ENCODE results near the gene GRAMD4. TPM values are rescaled to one million over a fixed set of nuclear protein-coding genes. Genes with fewer than 3 reads are reported as not detected.

Gene GRAMD4
- total RNA-seq, 1 donor from 2014 or later = 45.6 TPM

GRCh38 chr22:46674367-46674781 is 54.2 kb downstream of the GRAMD4 start:
- intact Hi-C loops (cut with micrococcal nuclease) = loop anchor here (1.0 to 5.0 kb wide), 6 partner anchors 10 to 111 kb away; partner anchors contain the start of genes CERK and TBC1D22A
- peak; percentile 73 for DNase-seq
- CTCF ChIA-PET = interaction anchor here (1.3 kb wide), 1 partner anchor 111 kb away, joined by 6 read pairs; no protein-coding TSS in a partner anchor

GRCh38 chr22:46674906-46675305 is 54.7 kb downstream of the GRAMD4 start:
- Mint-ChIP-seq H3K9me3 (no peaks in the 10 kb centered on the region), H3K27ac (no peak overlapping the region), H3K4me3 (no peak overlapping the region), H3K36me3 (ENCODE audit: low read depth) (peaks cover 22% of the 10 kb centered on the region), H3K27me3 (no peaks in the 10 kb centered on the region), H3K4me1 (peaks cover 34% of the 10 kb centered on the region)
- intact Hi-C loops (cut with micrococcal nuclease) = loop anchor here (1.0 to 5.0 kb wide), 6 partner anchors 9 to 112 kb away; partner anchors contain the start of genes CERK and TBC1D22A
- ChIA-PET POLR2A (no interaction called here), CTCF (no interaction called here)
- ATAC-seq (ENCODE audit: low read depth) (no peak), DNase-seq (no peak)
- no peak for TF ChIP-seq CTCF (IDR thresholded peaks at IDR 0.05)

More at GRCh38 chr22:46674367-46674781, 54.2 kb downstream of the GRAMD4 start:
- ATAC-seq (ENCODE audit: low read depth) = peak; percentile 81
- peak overlapping the region; percentile 77 for H3K27ac Mint-ChIP-seq
- H3K4me1 Mint-ChIP-seq = peaks cover 34% of the 10 kb centered on the region
- no peaks in the 10 kb centered on the region for H3K9me3 Mint-ChIP-seq
- H3K27me3 Mint-ChIP-seq = no peaks in the 10 kb centered on the region
- no peak for TF ChIP-seq CTCF (IDR thresholded peaks at IDR 0.05)
- H3K36me3 Mint-ChIP-seq (ENCODE audit: low read depth) = peaks cover 25% of the 10 kb centered on the region
- H3K4me3 Mint-ChIP-seq = peak overlapping the region; percentile 76
- POLR2A ChIA-PET = interaction anchor here (0.6 to 1.1 kb wide), 2 partner anchors 10 to 30 kb away, joined by 5 to 8 read pairs; no protein-coding TSS in a partner anchor

DNA sequence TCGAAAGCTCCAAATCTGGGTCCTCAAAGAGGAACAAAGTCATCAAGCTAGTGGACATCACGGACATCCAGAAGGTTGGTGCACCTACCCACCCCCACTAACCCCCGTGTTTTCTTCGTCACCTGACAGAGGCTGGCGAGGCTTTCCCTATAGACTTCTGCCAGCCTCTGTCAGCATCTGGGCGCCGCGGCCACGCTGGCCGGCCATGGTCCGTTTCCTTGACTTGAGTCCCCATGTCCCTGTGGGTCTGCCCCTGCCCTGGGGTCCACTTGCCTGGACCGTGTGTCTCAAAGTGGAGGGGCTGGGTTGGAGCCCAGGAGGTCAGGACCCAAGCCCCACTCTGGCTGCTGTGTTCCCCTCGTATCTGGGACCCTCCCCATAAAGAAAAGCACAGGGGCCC is 55.3 kb downstream of the GRAMD4 start:
- intact Hi-C loops (cut with micrococcal nuclease) = loop anchor here (2.0 kb wide), 2 partner anchors 63 to 87 kb away; partner anchors contain the start of genes CERK and TBC1D22A
- no peak for TF ChIP-seq CTCF (IDR thresholded peaks at IDR 0.05)
- ATAC-seq (ENCODE audit: low read depth) (no peak), DNase-seq (no peak)
- Mint-ChIP-seq H3K27ac (no peak overlapping the region), H3K9me3 (no peaks in the 10 kb centered on the region), H3K27me3 (no peaks in the 10 kb centered on the region), H3K36me3 (ENCODE audit: low read depth) (peaks cover 20% of the 10 kb centered on the region), H3K4me3 (no peak overlapping the region), H3K4me1 (peaks cover 34% of the 10 kb centered on the region)
- POLR2A ChIA-PET = interaction anchor here (0.6 to 1.0 kb wide), 2 partner anchors 51 to 88 kb away, joined by 3 read pairs; no protein-coding TSS in a partner anchor
- CTCF ChIA-PET = no interaction called here

GRCh38 chr22:46675938-46676337 is 55.8 kb downstream of the GRAMD4 start:
- H3K27ac Mint-ChIP-seq = no peak overlapping the region
- H3K27me3 Mint-ChIP-seq = no peaks in the 10 kb centered on the region
- H3K36me3 Mint-ChIP-seq (ENCODE audit: low read depth) = peaks cover 20% of the 10 kb centered on the region
- ATAC-seq (ENCODE audit: low read depth) = no peak
- POLR2A ChIA-PET = interaction anchor here (0.6 to 1.0 kb wide), 2 partner anchors 52 to 89 kb away, joined by 3 read pairs; no protein-coding TSS in a partner anchor
- no peak for DNase-seq
- intact Hi-C loops (cut with micrococcal nuclease) = loop anchor here (2.0 kb wide), 2 partner anchors 63 to 87 kb away; partner anchors contain the start of genes CERK and TBC1D22A
- no peak overlapping the region for H3K4me3 Mint-ChIP-seq
- CTCF ChIA-PET = no interaction called here
- peaks cover 34% of the 10 kb centered on the region for H3K4me1 Mint-ChIP-seq
- no peaks in the 10 kb centered on the region for H3K9me3 Mint-ChIP-seq
- TF ChIP-seq CTCF (IDR thresholded peaks at IDR 0.05) = no peak

DNA sequence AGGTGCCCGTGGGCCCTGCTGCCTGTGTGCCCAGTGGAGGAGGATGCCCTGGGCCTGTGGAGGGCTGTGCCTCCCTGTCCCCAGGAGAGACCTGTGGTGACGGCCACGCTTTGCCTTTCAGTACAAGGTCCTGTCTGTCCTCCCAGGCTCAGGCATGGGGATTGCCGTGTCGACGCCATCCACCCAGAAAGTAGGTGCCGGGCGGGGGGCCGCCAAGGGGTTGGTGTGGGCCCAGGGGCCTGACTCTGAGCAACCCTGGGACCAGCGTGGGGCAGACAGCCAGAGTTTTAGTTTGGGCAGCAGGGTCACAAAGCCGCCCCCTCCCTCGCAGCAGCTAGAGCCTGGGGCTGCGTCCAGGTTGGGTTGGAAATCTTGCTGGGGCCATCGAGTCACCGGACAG is 56.3 kb downstream of the GRAMD4 start:
- Mint-ChIP-seq H3K9me3 (no peaks in the 10 kb centered on the region), H3K27me3 (no peaks in the 10 kb centered on the region), H3K36me3 (ENCODE audit: low read depth) (peaks cover 20% of the 10 kb centered on the region), H3K4me3 (no peak overlapping the region), H3K27ac (no peak overlapping the region), H3K4me1 (peaks cover 34% of the 10 kb centered on the region)
- DNase-seq = no peak
- no peak for ATAC-seq (ENCODE audit: low read depth)
- TF ChIP-seq CTCF (IDR thresholded peaks at IDR 0.05) = no peak
- intact Hi-C loops (cut with micrococcal nuclease) = no loop called here
- ChIA-PET POLR2A (no interaction called here), CTCF (no interaction called here)
